ENCODE measurements around the gene SF3B2. TPM values are rescaled to one million over a fixed set of nuclear protein-coding genes. Genes with fewer than 3 reads are reported as not detected.
A peak's percentile ranks its signal among the peaks of the same experiment; 100 is the strongest.
"Not testable (repeated sequence)": the region's sequence is repeated elsewhere in the genome, so short reads cannot be mapped to it uniquely, and the experiment has no call there.

Gene SF3B2
- polyA plus RNA-seq, 12 donors: 120 to 210 (median 134) TPM; not detected in 1

DNA sequence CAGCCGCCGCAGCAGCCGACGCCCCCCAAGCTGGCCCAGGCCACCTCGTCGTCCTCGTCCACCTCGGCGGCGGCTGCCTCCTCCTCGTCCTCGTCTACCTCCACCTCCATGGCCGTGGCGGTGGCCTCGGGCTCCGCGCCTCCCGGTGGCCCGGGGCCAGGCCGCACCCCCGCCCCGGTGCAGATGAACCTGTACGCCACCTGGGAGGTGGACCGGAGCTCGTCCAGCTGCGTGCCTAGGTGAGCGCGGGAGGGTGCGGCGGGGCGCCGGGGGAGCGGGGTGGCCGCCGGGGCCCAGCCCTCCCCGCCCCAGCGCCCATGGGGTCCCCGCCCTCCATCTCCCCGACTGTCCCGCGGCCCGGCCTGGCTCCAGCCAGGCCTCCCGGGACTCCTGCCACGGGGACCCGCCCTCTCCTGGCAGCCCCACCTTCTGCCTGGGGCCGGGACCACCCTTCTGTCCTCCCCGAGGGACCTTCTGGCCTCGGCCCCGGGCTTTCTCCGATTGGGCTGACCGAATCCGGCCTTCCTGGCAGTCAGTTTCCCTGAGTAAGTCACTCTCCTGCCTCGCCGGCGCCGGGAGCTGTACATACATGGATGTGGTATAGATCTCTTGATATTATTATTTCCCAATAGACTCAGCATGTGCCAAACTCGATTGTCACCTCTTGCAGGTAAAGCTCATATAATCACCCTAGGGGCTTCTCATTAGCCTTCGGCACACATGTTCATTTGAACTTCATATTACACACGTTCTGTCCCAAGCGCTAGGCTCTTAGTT, 18.6 kb downstream of the SF3B2 start:
- DNase-seq: peak; percentile 54

DNA sequence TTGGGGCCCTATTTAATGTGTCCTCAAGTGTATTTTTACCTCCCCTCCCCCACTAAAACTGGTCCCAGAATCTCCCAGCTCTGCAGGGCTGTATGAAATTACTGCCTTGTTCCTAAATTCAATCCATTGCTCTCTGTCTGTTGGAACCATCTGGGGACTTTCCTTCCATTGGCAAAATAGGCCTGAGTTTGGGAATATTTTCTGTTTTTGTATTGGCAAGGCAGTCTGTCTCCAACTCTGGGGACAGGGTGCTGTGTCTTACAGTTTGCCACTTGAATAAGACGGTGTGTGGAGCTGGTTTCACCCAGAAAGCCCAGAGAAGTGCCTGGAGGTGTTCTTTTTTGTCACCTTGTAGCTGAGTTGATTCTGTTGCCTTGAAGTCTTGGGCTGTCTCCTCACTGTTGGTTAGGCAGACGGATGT, 19.2 kb downstream of the SF3B2 start:
- no peak for DNase-seq

DNA sequence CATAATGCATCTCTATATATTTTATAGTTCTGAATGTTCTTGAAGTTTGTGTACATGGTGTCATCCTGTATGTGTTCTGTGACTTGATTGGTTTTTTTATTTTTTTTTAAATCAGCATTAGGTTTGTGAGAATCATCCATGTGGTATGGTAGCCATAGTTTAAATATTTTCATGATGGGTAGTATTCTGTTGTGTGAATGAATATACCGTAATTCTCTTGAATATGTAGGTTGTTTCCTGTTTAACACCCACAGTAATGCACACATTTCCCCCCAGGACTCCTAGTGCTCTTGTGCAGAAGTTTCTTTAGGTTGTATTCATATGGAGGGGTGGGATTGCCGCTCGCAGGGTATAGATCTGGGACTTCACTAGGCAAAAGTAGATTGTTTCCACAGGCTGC, 19.9 kb downstream of the SF3B2 start:
- no peak for DNase-seq

DNA sequence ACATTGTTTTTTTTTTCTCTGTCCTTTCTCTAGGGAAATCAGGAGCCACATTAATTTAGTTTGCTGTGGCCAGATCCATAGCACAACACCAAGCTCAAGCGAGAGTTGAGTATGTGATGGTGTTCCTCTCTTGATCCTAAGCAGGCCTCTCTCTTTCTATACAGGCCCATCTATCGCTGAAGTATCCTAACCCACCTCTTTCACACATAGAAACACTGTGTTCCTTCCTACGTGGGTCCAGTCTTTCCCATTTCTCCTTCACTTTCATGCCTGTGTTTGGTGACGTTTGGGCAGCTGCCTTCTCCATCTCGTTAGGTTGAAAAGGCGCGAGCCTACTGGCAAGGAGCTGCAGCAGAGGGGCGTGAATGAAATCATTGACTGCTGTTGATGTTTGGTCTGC, 20.4 kb downstream of the SF3B2 start:
- no peak for DNase-seq

DNA sequence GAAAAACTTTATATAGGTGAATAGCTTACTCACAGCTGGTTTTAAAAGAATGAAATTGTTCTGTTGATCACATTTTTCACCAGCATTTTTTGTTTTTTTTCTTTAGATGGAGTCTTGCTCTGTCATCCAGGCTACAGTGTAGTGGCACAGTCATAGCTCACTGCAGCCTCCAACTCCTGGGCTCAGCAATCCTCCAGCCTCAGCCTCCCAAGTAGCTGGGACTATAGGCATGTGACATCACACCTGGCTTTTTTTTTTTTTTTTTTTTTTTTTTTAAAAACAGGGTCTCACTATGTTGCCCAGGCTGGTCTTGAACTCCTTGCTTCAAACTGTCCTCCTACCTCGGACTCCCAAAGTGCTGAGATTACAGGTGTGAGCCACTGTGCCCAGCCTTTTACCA, 21.5 kb downstream of the SF3B2 start:
- DNase-seq: no peak

DNA sequence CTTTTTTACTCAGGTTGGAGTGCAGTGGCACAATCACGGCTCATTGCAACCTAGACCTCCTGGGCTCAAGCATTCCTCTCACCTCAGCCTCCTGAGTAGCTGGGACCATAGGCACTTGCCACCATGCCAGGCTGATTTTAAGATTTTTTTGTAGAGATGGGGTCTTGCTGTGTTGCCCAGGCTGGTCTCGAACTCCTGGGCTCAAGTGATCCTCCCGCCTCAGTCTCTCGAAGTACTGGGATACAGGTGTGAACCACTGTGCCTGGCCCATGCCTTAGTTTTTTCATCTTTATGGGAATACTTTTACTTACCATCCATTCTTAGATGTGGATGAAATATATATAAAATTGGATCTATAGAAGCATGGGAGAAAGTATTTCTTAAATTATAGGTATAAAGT, 23.1 kb downstream of the SF3B2 start:
- no peak for DNase-seq

DNA sequence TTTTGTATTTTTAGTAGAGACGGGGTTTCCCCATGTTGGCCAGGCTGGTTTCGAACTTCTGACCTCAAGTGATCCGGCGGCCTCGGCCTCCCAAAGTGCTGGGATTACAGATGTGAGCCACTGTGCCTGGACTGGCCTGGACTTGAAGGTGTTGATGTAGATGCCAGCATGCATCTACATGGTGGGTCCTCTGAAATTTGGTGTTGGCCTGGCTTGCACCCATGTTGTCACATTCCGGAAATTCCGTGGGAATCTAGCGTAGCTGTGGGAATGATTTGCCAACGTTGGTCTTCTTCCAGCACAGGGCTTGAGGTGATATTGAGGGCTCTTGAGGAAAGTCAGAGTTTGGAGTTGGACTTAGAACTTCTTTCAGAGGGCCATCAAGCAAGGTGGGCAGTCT, 24.4 kb downstream of the SF3B2 start:
- no peak for DNase-seq

DNA sequence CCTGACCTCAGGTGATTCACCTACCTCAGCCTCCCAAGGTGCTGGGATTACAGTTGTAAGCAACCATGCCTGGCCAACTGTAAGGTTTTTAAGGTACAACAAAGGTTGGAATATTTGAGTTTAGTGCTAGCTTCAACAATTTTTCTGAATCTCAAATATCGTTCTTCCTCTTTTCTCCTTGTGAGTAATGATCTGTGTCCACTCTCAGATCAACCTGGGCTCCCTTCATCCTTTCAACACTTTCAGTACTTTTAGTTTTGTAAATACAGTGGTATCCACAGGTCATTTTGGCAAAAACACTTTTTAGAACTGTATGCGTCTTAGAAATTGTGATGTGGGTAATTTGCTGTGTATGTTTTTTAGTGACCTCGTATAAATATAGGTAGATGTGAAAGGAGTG, 25.8 kb downstream of the SF3B2 start:
- DNase-seq: no peak

DNA sequence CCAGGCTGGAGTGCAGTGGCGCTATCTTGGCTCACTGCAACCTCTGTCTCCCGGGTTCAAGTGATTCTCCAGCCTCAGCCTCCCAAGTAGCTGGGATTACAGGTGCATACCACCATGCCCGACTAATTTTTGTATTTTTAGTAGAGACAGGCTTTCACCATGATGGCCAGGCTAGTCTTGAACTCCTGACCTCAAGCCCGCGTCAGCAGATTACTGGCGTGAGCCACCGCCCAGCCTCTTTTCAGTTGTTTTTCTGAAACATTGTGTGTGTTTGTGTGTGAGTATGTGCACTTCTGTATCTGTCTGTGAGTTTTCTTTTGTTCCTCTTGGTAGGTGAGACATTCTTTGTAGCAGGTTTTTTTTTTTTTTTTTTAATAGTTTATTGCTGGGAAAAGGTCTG, 26.8 kb downstream of the SF3B2 start:
- DNase-seq: not testable (repeated sequence)

DNA sequence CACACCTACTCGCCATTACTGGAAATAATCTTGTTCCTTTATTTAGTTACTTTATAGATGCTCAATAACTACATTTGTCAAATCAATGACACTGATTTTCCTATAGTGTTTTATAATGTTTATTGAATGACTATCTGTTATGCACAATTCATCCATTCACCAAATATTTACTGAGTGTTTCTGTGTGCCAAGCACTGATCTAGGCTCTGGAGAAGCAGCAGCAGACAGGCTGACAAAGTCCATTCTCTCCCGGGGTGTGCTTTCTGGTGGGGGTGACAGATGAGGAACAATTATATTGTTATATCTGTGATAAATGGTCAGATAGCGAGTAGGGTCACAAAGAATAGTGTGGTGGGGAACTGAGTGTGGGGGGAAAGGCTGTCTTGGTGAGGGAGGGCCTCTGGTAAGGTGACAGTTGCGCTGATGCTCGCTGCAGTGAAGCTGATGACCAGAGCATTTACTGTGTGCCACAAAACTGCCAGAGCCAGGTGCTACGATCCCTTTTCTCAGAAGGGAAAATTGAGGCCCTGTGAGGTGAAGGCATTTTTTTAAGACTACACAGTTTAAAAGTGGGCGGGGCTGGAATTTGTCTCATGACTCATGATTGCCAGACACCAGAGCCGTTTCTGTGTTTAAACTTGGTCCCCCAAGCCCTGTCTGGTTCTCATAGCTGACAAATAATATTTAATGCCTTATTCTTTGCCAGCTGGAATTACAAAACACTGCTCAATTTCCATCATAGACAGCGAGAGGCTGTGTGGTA, 28.1 kb downstream of the SF3B2 start:
- DNase-seq: no peak

DNA sequence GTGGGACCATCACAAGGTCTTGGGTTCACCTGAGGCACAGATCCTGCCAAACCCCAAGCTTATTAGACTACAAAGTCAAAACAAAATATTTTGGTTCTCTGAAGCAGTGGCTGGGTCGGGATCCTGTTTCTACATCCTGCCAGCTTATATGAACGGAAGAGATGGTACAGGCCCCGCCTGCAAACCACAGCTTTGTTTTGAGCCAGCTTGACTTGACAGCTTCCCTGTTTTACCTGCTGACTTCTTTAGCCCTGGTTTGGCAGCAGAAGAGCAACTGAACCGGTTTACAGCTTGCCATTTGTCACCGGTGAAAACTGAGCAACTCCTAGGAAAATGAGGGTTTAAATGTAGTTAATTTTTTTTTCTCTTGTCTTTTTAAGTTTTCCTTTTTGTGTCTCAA, 29.3 kb downstream of the SF3B2 start:
- DNase-seq: no peak

DNA sequence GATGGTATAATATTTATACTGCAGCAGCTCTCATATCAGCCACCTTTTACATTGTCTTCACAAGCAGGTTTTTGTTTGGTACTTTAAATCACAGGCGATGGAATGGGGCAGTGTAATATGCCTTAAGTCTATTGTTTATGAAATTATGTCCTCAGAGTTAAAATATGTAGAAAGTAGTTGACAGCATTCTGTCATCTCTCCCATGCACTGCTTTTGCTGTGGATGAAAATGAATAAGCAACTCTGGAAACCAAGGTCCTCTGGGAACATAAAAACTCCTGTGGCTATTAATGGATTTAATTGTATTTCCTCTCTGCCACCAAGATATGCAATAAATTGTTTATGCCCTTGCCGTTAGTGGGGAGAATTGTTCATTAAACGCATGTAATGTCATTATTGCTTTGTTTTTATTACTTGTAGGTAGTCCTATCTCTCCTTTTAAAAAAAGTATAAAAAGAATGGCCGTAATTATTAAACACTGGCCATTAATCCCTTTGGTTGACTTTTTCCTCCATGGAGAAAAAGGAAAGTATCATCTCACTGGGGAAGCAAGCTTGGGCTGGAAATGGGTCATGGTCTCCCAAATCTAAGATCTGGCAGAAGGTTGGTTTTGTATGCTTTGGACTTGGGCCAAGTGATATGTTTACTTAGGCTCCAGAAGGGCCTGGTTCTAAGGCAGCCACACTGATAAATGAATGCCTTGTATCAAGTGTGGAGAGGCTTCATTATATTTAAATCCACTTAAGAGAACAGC, 31.0 kb downstream of the SF3B2 start:
- DNase-seq: no peak

DNA sequence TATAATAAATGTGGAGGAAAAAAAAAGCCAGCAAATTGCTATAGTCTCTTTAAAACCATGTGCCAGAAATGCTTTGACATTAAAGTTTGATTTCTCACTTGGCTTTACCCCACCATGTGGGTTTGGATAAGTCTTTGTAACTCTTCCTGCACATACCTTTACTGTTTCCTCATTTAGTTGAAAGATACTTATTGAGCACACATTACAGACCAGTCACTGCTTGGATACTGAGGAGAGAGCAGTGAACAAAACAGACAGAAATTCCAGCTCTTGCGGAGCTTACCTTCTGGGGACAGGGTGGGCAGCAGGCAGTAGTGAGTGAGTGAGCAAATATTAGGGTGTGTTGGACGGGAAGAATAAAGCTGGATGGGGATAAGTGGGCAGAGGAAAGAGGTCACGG, 31.6 kb downstream of the SF3B2 start:
- no peak for DNase-seq

DNA sequence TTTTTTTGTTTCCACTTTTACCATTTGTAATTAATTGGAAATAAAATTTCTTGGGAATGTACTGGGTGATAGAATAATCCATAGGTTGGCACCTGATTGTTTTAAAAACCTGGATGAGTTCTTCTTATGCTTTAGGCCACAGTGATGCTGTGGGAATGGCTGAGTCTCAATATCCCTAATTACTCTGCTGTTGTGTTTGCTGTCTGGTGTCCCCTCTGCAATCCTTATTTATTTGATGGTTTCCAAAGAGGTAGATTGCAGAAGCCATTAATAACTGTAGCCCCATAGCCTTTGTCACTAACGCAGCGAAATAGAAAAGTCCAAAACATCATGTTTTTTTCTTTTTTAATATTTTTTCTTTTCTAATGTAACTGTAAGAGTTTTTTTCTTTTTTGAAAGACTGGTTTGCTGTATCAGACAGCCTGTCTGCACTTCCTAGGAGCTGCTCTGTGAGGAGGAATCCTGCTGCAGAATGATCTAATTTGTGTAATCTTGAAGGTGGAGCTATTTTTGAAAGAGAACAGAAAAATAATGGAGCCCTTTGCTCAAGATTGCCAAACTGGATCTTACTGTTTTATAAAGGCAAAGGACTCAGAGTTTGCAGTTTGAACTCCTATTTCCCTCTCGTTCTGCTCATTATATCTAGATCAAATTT, 32.8 kb downstream of the SF3B2 start:
- no peak for DNase-seq

DNA sequence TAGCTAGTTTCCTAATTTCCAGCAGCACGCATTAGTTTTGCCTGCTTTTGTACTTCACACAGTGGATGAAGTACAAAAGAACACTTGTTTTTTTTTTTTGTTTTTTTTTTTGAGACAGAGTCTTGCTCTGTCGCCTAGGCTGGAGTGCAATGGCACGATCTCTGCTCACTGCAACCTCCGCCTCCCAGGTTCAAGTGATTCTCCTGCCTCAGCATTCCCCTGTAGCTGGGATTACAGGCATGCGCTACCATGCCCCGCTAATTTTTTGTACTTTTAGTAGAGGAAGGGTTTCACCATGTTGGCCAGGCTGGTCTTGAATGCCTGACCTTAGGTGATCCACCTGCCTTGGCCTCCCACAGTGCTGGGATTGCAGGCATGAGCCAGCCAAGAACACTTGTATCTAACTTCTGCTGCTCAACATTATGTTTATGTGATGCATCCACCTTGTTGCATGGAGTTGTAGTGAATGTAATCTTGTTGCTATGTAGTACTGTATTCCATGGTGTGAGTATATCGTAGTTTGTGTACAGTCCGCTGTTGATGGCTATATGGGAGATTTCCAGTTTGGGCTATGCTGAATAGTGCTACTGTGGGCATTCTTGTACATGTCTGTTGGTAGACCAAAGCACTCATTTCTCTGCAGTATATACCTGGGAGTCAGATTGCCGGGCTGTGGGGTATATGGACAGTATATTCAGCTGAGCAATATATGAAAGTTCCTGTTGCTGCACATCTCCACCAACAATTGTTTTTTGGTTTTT, 35.2 kb downstream of the SF3B2 start:
- DNase-seq: no peak

DNA sequence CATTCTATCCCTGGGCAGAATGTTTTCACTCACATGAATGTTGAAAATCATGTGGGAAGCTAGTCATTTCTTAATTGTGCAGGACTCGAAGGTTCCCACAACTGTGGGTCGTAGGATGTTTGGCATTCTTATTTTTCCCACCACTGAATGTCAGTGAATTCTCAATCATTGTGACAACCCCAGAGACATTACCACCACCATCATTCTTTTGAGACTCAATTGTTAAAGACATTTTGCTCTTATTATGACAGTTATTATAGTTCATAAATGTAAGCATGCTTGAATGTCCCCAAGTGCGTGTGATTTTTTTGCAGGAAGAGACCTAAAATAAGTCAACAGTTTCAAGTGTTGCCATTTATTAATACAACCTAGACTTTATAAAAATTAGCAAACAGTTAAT, 36.9 kb downstream of the SF3B2 start:
- DNase-seq: no peak

DNA sequence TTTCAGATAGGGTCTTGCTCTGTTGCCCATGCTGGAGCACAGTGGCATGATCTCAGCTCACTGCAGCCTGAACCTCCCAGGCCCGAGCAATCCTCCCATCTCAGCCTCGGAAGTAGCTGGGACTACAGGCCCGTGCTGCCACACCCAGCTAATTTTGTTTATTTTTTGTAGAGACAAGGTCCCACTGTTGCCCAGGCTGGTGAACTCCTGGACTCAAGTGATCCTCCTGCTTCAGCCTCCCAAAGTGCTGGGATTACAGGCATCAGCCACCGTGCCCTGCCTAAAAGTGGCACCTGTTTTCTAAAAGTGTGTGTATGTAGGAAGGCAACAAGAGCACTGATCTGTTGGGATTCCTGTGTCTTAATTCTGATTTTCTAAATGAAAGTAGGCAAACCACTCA, 38.1 kb downstream of the SF3B2 start:
- DNase-seq: no peak

DNA sequence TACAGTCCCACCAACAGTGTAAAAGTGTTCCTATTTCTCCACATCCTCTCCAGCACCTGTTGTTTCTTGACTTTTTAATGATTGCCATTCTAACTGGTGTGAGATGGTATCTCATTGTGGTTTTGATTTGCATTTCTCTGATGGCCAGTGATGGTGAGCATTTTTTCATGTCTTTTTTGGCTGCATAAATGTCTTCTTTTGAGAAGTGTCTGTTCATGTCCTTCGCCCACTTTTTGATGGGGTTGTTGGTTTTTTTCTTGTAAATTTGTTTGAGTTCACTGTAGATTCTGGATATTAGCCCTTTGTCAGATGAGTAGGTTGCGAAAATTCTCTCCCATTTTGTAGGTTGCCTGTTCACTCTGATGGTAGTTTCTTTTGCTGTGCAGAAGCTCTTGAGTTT, 40.0 kb downstream of the SF3B2 start:
- not testable (repeated sequence) for DNase-seq

DNA sequence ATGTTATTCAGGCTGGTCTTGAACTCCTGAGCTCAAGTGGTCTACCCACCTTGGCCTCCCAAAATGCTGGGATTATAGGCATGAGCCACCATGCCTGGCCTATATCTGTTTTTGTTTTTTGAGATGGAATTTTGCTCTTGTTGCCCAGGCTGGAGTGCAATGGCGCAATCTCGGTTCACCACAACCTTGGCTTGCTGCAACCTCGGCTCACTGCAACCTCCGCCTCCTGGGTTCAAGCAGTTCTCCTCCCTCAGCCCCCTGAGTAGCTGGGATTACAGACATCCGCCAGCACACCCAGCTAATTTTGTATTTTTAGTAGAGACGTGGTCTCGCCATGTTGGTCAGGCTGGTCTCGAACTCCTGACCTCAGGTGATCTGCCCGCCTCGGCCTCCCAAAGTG, 47.6 kb downstream of the SF3B2 start:
- not testable (repeated sequence) for DNase-seq

DNA sequence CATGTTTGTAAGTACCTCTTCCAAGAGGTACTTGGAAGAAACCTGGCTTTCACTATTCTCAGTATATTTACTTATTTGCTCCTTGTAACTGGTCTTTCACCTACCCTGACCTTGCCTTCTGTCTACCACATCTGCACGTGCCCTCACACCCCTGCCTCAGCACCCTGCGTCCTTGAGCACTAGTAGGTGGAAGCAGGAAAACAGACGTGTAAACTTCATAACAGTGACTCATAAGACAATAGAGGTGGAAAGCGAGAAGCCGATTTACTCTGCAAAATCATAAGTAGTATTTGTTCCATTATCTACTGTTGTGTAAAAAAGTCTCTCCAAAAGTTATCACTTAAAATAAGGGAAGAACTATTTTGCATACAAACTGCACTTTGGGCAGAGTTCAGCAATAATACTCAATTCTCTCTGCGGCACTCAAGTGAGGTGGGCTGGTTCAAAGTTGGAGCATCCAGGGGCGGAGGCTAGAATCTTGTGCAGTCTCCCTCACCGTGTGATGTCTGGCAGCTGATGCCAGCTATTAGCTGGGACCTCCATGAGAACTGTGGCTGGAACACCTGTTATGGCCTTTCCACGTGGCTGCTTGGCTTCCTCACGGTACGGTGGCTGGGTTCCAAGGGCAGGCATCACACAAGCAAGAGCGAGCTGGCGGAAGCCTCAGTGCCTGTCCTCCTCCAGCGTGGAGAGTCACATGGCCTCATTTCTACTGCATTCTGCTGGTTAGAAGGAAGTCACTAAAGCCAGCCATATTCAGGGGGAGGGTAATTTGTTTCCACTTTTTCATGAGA, 48.3 kb downstream of the SF3B2 start:
- DNase-seq: peak; percentile 61

DNA sequence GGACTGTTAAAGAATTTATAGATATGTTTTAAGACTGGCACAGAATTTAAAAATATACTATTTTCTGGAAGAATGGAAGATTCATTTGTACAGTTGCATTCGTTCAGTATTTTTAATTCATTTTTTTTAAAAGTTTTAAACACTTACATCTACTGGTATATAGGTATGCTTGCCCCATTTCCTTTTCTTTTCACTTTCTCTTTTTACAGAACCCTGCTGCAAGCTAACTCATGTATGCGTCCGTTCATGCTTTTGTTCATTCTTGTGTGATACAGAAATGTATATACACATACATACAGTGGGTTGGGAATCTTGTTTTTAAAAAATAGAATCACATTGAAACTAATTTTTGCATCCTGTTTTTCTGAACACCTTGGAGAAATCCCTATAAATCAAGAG, 48.9 kb downstream of the SF3B2 start:
- no peak for DNase-seq

Measured in muscle of arm (tissue), 12 donors.